ENCODE results near the gene ANKRD17.

The ANKRD17 gene

GRCh38 chr4:73161527-73162185 is 96.9 kb downstream of the ANKRD17 start:
- Histone ChIP-seq H3K4me1 (ENCODE audit: insufficient read depth, low read length) (no peaks in the 10 kb centered on the region), H3K9ac (ENCODE audit: low read depth, low read length) (no peak overlapping the region), H3K9me3 (ENCODE audit: insufficient read depth, low read depth, low read length) (peaks cover 5% of the 10 kb centered on the region; the same call in 1 of the 2 replicates), H3K27me3 (ENCODE audit: insufficient read depth, low read length) (no peaks in the 10 kb centered on the region), H3K36me3 (ENCODE audit: insufficient read depth, low read length) (peaks cover 86% of the 10 kb centered on the region), H3K4me3 (ENCODE audit: low read length) (no peak overlapping the region), H3K27ac (ENCODE audit: low read depth, low read length) (no peak overlapping the region)
- WGBS = 92% methylated on average over 8 of the region's 8 CpGs

DNA sequence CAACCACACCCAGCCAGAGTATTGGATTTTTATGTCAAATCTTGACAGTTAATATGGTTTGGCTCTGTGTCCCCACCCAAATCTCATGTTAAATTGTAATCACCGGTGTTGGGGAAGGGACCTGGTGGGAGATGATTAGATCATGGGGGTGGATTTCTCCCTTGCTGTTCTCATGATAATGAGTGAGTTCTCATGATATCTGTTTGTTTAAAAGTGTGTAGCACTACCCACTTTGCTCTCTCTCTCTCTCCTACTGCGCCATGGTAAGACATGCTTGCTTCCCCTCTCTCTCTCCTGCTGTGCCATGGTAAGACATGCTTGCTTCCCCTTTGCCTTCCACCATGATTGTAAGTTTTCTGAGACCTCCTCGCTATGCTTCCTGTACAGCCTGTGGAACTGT is 102.2 kb downstream of the ANKRD17 start:
- Histone ChIP-seq H3K27ac (ENCODE audit: low read depth, low read length) (no peak overlapping the region), H3K4me3 (ENCODE audit: low read length) (no peak overlapping the region)
- 91% methylated on average over 3 of the region's 3 CpGs for WGBS

DNA sequence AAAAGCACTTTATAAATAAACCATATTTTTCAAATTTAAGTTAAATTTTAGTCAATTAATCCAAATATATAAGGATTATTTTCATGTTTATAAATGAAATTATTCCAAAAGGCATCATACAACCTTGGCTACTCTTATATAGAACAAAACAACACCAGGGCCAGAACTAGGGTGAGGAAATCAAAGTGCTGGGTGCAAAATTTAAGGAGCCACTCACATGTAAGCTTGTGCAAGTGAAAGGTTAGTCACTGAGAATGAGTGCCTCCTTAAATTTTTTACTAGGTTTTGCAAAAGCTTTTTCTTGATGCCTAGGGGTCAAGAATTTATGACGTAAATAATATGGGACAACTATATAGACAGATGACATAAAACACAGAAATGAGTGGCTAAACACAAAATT is 105.7 kb downstream of the ANKRD17 start:
- WGBS = no CpG with 5 or more reads among the region's 1 CpG
- Histone ChIP-seq H3K27me3 (ENCODE audit: insufficient read depth, low read length) (no peaks in the 10 kb centered on the region), H3K9ac (ENCODE audit: low read depth, low read length) (no peak overlapping the region), H3K36me3 (ENCODE audit: insufficient read depth, low read length) (peaks cover 89% of the 10 kb centered on the region), H3K4me1 (ENCODE audit: insufficient read depth, low read length) (no peaks in the 10 kb centered on the region), H3K4me3 (ENCODE audit: low read length) (no peak overlapping the region), H3K9me3 (ENCODE audit: insufficient read depth, low read depth, low read length) (no peaks in the 10 kb centered on the region), H3K27ac (ENCODE audit: low read depth, low read length) (no peak overlapping the region)

More for the DNA sequence above, 102.2 kb downstream of the ANKRD17 start:
- Histone ChIP-seq H3K9ac (ENCODE audit: low read depth, low read length) (no peak overlapping the region), H3K36me3 (ENCODE audit: insufficient read depth, low read length) (peaks cover 88% of the 10 kb centered on the region), H3K27me3 (ENCODE audit: insufficient read depth, low read length) (no peaks in the 10 kb centered on the region), H3K9me3 (ENCODE audit: insufficient read depth, low read depth, low read length) (no peaks in the 10 kb centered on the region), H3K4me1 (ENCODE audit: insufficient read depth, low read length) (no peaks in the 10 kb centered on the region)

GRCh38 chr4:73142995-73143547 is 115.5 kb downstream of the ANKRD17 start:
- WGBS = 96% methylated on average over 2 of the region's 4 CpGs
- Histone ChIP-seq H3K9ac (ENCODE audit: low read depth, low read length) (no peak overlapping the region), H3K27me3 (ENCODE audit: insufficient read depth, low read length) (no peaks in the 10 kb centered on the region), H3K9me3 (ENCODE audit: insufficient read depth, low read depth, low read length) (no peaks in the 10 kb centered on the region), H3K4me1 (ENCODE audit: insufficient read depth, low read length) (no peaks in the 10 kb centered on the region), H3K4me3 (ENCODE audit: low read length) (no peak overlapping the region), H3K27ac (ENCODE audit: low read depth, low read length) (no peak overlapping the region), H3K36me3 (ENCODE audit: insufficient read depth, low read length) (peaks cover 100% of the 10 kb centered on the region)

GRCh38 chr4:73139991-73140390 is 118.6 kb downstream of the ANKRD17 start:
- WGBS = 92% methylated on average over 2 of the region's 2 CpGs
- Histone ChIP-seq H3K9me3 (ENCODE audit: insufficient read depth, low read depth, low read length) (no peaks in the 10 kb centered on the region), H3K9ac (ENCODE audit: low read depth, low read length) (no peak overlapping the region), H3K27ac (ENCODE audit: low read depth, low read length) (no peak overlapping the region), H3K4me3 (ENCODE audit: low read length) (no peak overlapping the region), H3K4me1 (ENCODE audit: insufficient read depth, low read length) (no peaks in the 10 kb centered on the region), H3K27me3 (ENCODE audit: insufficient read depth, low read length) (no peaks in the 10 kb centered on the region), H3K36me3 (ENCODE audit: insufficient read depth, low read length) (peaks cover 100% of the 10 kb centered on the region)

GRCh38 chr4:73139245-73139644 is 119.4 kb downstream of the ANKRD17 start:
- WGBS = 92% methylated on average over 3 of the region's 3 CpGs
- H3K4me3 ChIP-seq (ENCODE audit: low read length) = no peak overlapping the region
- H3K27ac ChIP-seq (ENCODE audit: low read depth, low read length) = no peak overlapping the region
- peaks cover 100% of the 10 kb centered on the region for H3K36me3 ChIP-seq (ENCODE audit: insufficient read depth, low read length)
- no peaks in the 10 kb centered on the region for H3K4me1 ChIP-seq (ENCODE audit: insufficient read depth, low read length)
- H3K27me3 ChIP-seq (ENCODE audit: insufficient read depth, low read length) = no peaks in the 10 kb centered on the region
- no peaks in the 10 kb centered on the region for H3K9me3 ChIP-seq (ENCODE audit: insufficient read depth, low read depth, low read length)
- H3K9ac ChIP-seq (ENCODE audit: low read depth, low read length) = no peak overlapping the region

DNA sequence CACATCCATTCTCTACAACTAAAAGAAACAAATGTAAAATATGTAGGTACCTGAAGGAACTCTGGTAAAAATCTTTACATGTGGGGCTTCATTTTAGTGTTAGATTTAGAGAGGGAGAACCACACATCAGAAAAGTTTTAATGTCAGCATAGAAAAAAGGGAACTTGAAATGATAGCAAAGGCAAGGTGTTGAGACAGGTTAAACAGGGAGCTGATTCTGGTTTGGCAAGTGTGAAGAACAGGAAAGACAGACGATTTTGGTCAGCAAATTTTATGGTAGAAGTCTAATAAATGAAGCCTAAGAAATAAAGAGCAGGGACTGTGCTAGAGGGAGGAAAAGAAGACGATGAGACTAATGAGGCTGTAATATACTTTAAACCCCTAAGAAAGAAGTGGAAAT is 121.5 kb downstream of the ANKRD17 start:
- 89% methylated on average over 1 of the region's 2 CpGs for WGBS
- H3K4me1 ChIP-seq (ENCODE audit: insufficient read depth, low read length) = no peaks in the 10 kb centered on the region
- H3K27me3 ChIP-seq (ENCODE audit: insufficient read depth, low read length) = no peaks in the 10 kb centered on the region
- no peak overlapping the region for H3K4me3 ChIP-seq (ENCODE audit: low read length)
- no peak overlapping the region for H3K9ac ChIP-seq (ENCODE audit: low read depth, low read length)
- peaks cover 97% of the 10 kb centered on the region for H3K36me3 ChIP-seq (ENCODE audit: insufficient read depth, low read length)
- H3K9me3 ChIP-seq (ENCODE audit: insufficient read depth, low read depth, low read length) = no peaks in the 10 kb centered on the region
- H3K27ac ChIP-seq (ENCODE audit: low read depth, low read length) = no peak overlapping the region

DNA sequence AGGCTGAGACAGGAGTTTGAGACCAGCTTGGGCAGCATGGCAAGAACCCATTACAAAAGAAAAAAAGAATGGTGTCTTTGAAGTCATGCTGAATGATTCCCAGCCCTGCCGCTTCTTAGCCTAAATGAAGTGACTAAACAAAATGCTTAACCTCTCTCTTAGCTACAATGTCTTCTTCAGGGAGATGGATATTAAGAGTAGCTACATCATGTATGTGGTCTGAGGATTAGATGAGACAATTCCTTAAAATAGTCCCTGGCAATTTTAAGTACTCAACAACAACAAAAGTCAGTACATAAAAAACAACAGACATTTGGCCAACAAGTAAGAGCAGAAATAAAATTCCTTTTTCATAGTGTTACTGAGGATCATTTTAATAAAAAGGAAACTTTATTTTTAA is 124.8 kb downstream of the ANKRD17 start:
- Histone ChIP-seq H3K27ac (ENCODE audit: low read depth, low read length) (no peak overlapping the region), H3K4me1 (ENCODE audit: insufficient read depth, low read length) (0 out of 2 replicates have a peak, but pooled peaks cover 4% of the 10 kb centered on the region), H3K4me3 (ENCODE audit: low read length) (no peak overlapping the region), H3K36me3 (ENCODE audit: insufficient read depth, low read length) (peaks cover 92% of the 10 kb centered on the region), H3K9me3 (ENCODE audit: insufficient read depth, low read depth, low read length) (no peaks in the 10 kb centered on the region), H3K9ac (ENCODE audit: low read depth, low read length) (no peak overlapping the region), H3K27me3 (ENCODE audit: insufficient read depth, low read length) (no peaks in the 10 kb centered on the region)
- WGBS = no CpG with 5 or more reads among the region's 1 CpG

DNA sequence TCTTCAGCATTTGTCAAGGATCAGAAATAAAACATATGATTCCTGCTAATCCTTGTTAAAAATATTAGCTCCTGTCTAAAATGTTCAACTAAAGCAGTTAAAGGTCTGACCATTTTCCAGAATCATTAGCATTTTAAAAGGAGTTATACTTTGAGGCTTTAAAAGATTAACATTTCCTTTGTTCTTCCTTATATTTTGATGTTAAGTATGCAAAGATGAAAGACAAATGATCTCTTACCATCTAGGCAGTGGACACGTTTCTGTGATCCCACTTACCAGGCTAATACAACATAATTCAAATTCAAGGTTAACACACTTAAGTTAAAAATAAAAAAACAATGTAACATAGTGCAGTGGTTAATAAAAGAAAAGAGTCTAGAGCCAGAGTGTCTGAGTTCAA is 127.3 kb downstream of the ANKRD17 start:
- no peak overlapping the region for H3K4me3 ChIP-seq (ENCODE audit: low read length)
- H3K9ac ChIP-seq (ENCODE audit: low read depth, low read length) = no peak overlapping the region
- WGBS = no CpG with 5 or more reads among the region's 1 CpG
- H3K36me3 ChIP-seq (ENCODE audit: insufficient read depth, low read length) = peaks cover 86% of the 10 kb centered on the region
- no peak overlapping the region for H3K27ac ChIP-seq (ENCODE audit: low read depth, low read length)
- no peaks in the 10 kb centered on the region for H3K9me3 ChIP-seq (ENCODE audit: insufficient read depth, low read depth, low read length)
- no peaks in the 10 kb centered on the region for H3K27me3 ChIP-seq (ENCODE audit: insufficient read depth, low read length)
- H3K4me1 ChIP-seq (ENCODE audit: insufficient read depth, low read length) = peaks cover 4% of the 10 kb centered on the region; the same call in 1 of the 2 replicates

DNA sequence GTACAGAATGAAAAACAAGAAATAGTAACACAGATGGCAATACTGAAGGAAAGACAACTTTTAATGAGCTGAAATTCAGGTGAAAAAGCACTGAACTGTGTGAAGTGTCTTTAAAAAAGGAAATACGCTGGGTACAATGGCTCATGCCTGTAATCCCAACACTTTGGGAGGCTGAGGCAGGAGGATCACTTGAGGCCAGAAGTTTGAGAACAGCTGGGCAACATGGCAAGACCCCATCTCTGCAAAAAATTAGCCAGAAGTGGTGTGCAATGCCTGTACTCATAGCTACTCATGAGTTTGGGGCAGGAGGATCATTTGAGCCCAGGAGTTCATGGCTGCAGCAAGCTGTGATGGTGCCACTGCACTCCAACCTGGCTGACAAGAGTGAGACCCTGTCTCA is 129.3 kb downstream of the ANKRD17 start:
- H3K4me3 ChIP-seq (ENCODE audit: low read length) = no peak overlapping the region
- no peak overlapping the region for H3K9ac ChIP-seq (ENCODE audit: low read depth, low read length)
- H3K4me1 ChIP-seq (ENCODE audit: insufficient read depth, low read length) = peaks cover 4% of the 10 kb centered on the region; the same call in 1 of the 2 replicates
- H3K36me3 ChIP-seq (ENCODE audit: insufficient read depth, low read length) = peaks cover 85% of the 10 kb centered on the region
- no peaks in the 10 kb centered on the region for H3K9me3 ChIP-seq (ENCODE audit: insufficient read depth, low read depth, low read length)
- no peaks in the 10 kb centered on the region for H3K27me3 ChIP-seq (ENCODE audit: insufficient read depth, low read length)
- H3K27ac ChIP-seq (ENCODE audit: low read depth, low read length) = no peak overlapping the region
- 97% methylated on average over 1 of the region's 1 CpG for WGBS

- Histone ChIP-seq H3K27ac (ENCODE audit: low read depth, low read length) (no peak overlapping the region), H3K36me3 (ENCODE audit: insufficient read depth, low read length) (peaks cover 88% of the 10 kb centered on the region)
- 91% methylated on average over 2 of the region's 3 CpGs for WGBS
These were observed 130.7 kb downstream of the ANKRD17 start for GRCh38 chr4:73127839-73128453.

More at GRCh38 chr4:73127839-73128453, 130.7 kb downstream of the ANKRD17 start:
- Histone ChIP-seq H3K4me3 (ENCODE audit: low read length) (no peak overlapping the region), H3K9ac (ENCODE audit: low read depth, low read length) (no peak overlapping the region), H3K4me1 (ENCODE audit: insufficient read depth, low read length) (peaks cover 4% of the 10 kb centered on the region; the same call in 1 of the 2 replicates), H3K27me3 (ENCODE audit: insufficient read depth, low read length) (no peaks in the 10 kb centered on the region), H3K9me3 (ENCODE audit: insufficient read depth, low read depth, low read length) (no peaks in the 10 kb centered on the region)

All from HUES64 (cell line).